Ishikawa (cell line): ENCODE data around the gene ENG.

ENCODE experiments used
- CEBPB ChIP-seq: IDR thresholded peaks from 2 replicates; pipeline ENCODE4 v1.6.1; 2012
- CREB1 ChIP-seq: IDR thresholded peaks from 2 replicates; pipeline ENCODE4 v1.6.1; 2012; ENCODE audit warnings: low read depth
- EGR1 ChIP-seq: IDR thresholded peaks from 2 replicates; pipeline ENCODE4 v1.6.1; 2012
- EP300 ChIP-seq: IDR thresholded peaks from 2 replicates; pipeline ENCODE4 v1.6.1; 2012; ENCODE audit warnings: borderline replicate concordance
- FOXM1 ChIP-seq: IDR thresholded peaks from 2 replicates; pipeline ENCODE4 v1.6.1; 2012; ENCODE audit warnings: low read depth, borderline replicate concordance
- NFIC ChIP-seq: IDR thresholded peaks from 2 replicates; pipeline ENCODE4 v1.6.1; 2012
- RAD21 ChIP-seq: IDR thresholded peaks from 2 replicates; pipeline ENCODE4 v1.6.1; 2012; ENCODE audit warnings: low read depth
- TAF1 ChIP-seq: IDR thresholded peaks from 2 replicates; pipeline ENCODE4 v1.6.1; 2012; ENCODE audit warnings: low read depth, mild to moderate bottlenecking
- TCF12 ChIP-seq: IDR thresholded peaks from 2 replicates; pipeline ENCODE4 v1.6.1; 2012; ENCODE audit warnings: low read depth
- TEAD4 ChIP-seq: IDR thresholded peaks from 2 replicates; pipeline ENCODE4 v1.6.1; 2012
- YY1 ChIP-seq: IDR thresholded peaks from 2 replicates; pipeline ENCODE4 v1.6.1; 2012; ENCODE audit warnings: low read depth
- ZBTB7A ChIP-seq: IDR thresholded peaks from 2 replicates; pipeline ENCODE4 v1.6.1; 2012; ENCODE audit warnings: low read depth
- TF ChIP-seq, protein P1 (sequence below): IDR thresholded peaks from 2 replicates; pipeline ENCODE4 v1.6.1; 2012
- TF ChIP-seq, protein P2 (sequence below): IDR thresholded peaks from 2 replicates; pipeline ENCODE4 v1.6.1; 2012; ENCODE audit warnings: low read depth, mild to moderate bottlenecking
- TF ChIP-seq, protein P3 (sequence below): IDR thresholded peaks from 2 replicates; pipeline ENCODE4 v1.6.1; 2012

Gene ENG

DNA sequence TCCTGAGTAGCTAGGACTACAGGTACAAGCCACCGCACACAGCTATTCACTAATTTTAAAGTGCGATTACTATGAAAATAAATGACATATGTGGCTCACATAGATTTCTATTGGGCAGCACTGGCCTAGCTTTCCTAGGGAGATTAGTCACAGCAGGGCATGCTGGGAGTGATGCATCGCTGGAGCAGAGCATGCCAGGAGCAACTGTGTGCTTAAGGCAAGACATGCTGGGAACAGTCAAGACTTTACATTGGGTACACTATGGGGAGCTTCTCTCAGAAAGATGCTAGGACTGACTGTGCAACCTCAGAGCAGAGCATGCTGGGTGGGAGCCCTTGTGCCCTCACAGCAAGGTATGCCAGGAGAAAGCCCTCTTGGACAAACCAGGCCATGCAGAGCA, 35.6 kb upstream of the ENG start:
- TF ChIP-seq NFIC (no peak), EP300 (no peak), TCF12 (no peak)

DNA sequence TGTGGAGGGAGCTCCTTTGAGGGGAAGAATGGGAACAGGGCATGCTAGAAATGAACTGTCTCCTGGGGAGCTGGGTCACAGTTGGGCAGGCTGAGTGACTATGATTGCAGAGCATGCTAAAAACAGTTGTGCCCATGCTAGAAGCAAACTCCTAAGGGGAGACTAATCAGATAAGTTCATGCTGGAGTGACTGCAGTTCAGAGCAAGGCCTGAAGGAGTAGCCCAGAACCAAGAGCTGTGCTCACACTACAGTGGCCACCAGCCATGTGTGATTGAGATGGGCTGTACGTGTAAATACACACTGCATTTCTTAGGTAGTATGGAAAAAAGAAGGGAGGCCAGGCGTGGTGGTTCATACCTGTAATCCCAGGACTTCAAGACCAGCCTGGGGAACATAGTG, 33.3 kb upstream of the ENG start:
- no peak; the same call in 1 of the 2 replicates for TF ChIP-seq RAD21
- no peak for TF ChIP-seq CEBPB
- no peak for TF ChIP-seq TEAD4
- TF ChIP-seq, protein P1, sequence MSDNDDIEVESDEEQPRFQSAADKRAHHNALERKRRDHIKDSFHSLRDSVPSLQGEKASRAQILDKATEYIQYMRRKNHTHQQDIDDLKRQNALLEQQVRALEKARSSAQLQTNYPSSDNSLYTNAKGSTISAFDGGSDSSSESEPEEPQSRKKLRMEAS, result no peak
- TF ChIP-seq CREB1, result no peak
- no peak for TF ChIP-seq TCF12
- TF ChIP-seq EP300, result no peak
- no peak for TF ChIP-seq TAF1
- TF ChIP-seq ZBTB7A, result no peak
- TF ChIP-seq FOXM1, result no peak
- TF ChIP-seq, protein P2, sequence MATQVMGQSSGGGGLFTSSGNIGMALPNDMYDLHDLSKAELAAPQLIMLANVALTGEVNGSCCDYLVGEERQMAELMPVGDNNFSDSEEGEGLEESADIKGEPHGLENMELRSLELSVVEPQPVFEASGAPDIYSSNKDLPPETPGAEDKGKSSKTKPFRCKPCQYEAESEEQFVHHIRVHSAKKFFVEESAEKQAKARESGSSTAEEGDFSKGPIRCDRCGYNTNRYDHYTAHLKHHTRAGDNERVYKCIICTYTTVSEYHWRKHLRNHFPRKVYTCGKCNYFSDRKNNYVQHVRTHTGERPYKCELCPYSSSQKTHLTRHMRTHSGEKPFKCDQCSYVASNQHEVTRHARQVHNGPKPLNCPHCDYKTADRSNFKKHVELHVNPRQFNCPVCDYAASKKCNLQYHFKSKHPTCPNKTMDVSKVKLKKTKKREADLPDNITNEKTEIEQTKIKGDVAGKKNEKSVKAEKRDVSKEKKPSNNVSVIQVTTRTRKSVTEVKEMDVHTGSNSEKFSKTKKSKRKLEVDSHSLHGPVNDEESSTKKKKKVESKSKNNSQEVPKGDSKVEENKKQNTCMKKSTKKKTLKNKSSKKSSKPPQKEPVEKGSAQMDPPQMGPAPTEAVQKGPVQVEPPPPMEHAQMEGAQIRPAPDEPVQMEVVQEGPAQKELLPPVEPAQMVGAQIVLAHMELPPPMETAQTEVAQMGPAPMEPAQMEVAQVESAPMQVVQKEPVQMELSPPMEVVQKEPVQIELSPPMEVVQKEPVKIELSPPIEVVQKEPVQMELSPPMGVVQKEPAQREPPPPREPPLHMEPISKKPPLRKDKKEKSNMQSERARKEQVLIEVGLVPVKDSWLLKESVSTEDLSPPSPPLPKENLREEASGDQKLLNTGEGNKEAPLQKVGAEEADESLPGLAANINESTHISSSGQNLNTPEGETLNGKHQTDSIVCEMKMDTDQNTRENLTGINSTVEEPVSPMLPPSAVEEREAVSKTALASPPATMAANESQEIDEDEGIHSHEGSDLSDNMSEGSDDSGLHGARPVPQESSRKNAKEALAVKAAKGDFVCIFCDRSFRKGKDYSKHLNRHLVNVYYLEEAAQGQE, result no peak
- no peak for TF ChIP-seq EGR1
- TF ChIP-seq NFIC, result no peak
- no peak for TF ChIP-seq YY1
- TF ChIP-seq, protein P3, sequence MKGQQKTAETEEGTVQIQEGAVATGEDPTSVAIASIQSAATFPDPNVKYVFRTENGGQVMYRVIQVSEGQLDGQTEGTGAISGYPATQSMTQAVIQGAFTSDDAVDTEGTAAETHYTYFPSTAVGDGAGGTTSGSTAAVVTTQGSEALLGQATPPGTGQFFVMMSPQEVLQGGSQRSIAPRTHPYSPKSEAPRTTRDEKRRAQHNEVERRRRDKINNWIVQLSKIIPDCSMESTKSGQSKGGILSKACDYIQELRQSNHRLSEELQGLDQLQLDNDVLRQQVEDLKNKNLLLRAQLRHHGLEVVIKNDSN, result no peak

DNA sequence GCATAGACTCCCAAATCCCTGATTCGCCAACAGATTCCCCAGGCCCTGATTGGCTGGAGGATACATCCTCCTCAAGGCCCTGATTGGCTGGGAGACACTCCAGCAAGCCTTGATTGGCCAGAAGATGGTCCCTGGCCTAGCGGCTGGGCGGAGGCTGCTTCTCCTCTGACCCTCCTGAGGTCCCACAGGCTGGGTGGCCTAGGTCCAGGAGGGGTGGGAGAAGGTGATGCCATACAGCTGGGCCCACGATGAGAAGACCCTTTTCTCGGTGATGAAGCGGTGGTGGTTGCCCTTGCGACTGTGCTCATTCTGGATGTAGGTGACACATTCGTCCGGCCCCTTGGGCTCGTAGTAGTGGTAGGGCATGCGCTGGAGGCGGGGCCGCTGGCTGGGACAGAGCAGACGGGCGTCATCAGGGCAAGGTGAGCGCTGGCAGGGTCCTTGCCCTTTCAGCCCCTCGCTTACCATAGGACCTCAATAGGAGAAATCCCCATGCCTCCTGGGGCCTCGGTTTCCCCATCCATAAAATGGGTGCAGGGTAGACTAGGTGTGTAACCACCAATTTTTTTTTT, 32.0 kb upstream of the ENG start:
- TF ChIP-seq EGR1 (no peak), NFIC (no peak), TAF1 (no peak), TCF12 (no peak), RAD21 (no peak), EP300 (no peak), TEAD4 (no peak)
- TF ChIP-seq, protein P1, result no peak
- TF ChIP-seq, protein P2, result no peak
- TF ChIP-seq, protein P3, result no peak

DNA sequence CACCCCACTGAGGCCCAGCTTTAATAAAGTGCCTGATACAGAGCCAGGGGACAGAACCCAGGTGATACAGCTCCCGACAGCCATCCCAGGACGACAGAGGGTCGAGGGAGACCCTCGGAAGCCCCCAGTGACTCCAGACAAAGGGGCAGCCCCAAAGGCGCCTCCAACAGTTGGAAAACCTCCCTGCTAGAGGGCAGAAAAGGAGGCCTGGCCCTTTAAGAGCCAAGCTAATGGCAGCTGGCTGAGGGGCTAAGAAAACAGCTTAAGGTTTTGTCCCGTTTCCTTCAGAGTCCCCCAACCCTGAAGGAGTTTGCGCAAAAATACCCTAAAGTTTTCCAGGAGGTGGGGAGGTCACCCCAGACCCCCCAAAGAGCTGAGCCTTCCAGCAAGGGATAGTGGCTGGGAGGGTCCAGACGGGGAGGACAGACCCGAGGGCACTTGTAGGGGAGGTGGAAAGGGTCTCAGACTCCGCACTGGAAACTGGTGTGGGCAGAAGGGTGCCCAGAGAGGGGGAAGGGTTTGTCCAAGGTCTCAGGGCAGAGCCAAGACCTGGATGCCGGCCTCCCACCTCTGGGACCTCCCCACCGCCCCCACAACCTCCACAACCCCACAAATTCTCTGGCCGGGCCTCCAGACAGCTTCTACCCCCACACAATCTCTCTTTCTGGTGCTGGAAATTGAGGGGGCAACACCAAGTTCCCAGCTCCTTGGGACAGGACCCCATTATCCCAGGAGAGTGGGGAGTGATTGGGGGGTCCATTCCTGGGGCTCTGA, 31.2 kb upstream of the ENG start:
- TF ChIP-seq EGR1 (no peak), EP300 (no peak), CREB1 (no peak)

DNA sequence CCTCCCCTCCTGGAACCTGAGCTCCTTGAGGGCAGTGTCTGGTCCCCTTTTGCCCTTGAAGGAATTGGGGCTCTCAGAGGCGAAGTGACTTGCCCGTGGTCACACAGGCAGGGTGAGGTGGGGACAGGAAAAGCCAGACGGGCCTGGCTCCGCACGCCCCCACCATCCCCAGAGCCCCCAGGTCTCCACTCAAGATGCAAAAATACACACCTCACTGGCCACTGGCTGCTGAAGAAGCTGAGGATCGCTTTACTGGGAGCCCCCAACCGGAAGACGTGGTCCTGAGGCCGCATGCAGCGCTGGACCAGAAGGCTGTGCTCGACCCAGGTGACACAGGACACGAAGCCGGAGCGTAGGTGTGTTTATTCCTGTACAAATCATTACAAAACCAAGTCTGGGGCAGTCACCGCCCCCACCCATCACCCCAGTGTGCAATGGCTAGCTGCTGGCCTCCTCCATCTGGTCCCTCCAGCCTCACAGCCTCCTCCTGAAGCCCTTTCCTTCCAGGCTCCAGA, 30.6 kb upstream of the ENG start:
- TF ChIP-seq TCF12 (no peak), CEBPB (no peak)
- TF ChIP-seq, protein P2, result no peak
- TF ChIP-seq, protein P1, result no peak
